ENCODE results near the gene NPW. TPM values are rescaled to one million over a fixed set of nuclear protein-coding genes. Genes with fewer than 3 reads are reported as not detected.

NPW gene
- total and polyA plus RNA-seq, 11 donors, result 0.19 to 0.69 TPM; not detected in 9

- intact Hi-C loops (cut with DNase I), result loop anchor here in 2 of 10 donors (10.0 kb wide), 2 partner anchors 148 to 498 kb away; partner anchors contain the start of gene TRAF7 (in 1 of the 2)
- peaks cover 20 to 73% (median 52%) of the 10 kb centered on the region in 12 donors for H3K4me1 ChIP-seq
- WGBS, 4 donors, result 89 to 94% (median 91%) methylated on average over 8 of the region's 8 CpGs
Measured at GRCh38 chr16:2006317-2006716, 13.3 kb upstream of the NPW start.

DNA sequence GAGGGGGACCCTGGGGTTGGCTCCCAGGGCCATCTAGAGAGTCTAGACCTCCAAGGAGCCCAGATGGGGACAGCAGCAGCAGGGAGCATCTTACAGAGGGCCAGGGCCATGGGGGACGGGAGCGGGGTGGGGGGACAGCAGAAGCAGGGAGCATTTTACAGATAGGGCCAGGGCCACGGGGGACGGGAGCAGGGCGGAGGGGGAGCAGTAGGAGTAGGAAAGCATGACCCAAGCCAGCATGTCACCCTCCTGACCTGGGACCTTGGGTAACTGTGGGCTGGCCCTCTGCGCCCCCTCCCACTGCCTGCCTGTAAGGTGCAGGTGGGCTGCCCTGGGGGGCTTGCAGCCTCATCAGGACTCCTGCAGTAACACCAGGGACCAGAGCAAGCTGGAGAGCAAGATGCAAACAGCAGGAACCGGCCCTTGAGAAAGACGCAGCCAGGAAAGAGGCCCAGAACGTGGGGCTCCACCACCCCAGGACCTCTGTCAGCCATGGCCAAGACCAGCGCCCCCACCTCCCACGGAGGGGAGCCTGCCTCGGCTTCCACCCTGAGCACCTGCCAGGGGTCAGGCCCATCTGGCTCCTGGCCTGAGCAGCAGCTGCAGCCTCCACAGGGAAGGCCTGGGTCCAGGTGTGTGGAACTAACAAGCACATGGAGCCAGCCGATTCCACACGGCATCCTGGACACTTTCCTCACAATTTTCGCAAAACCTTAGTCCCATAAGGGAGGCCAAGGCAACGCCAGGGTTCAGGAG lies 12.3 kb upstream of the NPW start:
- H3K27me3 ChIP-seq, result no peaks in the 10 kb centered on the region
- H3K9me3 ChIP-seq, result no peaks in the 10 kb centered on the region
- peaks cover 20 to 73% (median 52%) of the 10 kb centered on the region in 12 donors for H3K4me1 ChIP-seq
- peak in 1 of 5 donors; percentile 26 for DNase-seq
- peaks cover 0 to 13% (median 8%) of the 10 kb centered on the region in 9 donors for H3K36me3 ChIP-seq
- intact Hi-C loops (cut with DNase I), result loop anchor here in 2 of 10 donors (10.0 kb wide), 2 partner anchors 148 to 498 kb away; partner anchors contain the start of gene TRAF7 (in 1 of the 2)
- 78 to 81% (median 81%) methylated on average over 15 to 16 of the region's 16 CpGs for WGBS, 4 donors
- ATAC-seq, result no peak
- no peak overlapping the region for H3K27ac ChIP-seq
- TF ChIP-seq, protein P1, sequence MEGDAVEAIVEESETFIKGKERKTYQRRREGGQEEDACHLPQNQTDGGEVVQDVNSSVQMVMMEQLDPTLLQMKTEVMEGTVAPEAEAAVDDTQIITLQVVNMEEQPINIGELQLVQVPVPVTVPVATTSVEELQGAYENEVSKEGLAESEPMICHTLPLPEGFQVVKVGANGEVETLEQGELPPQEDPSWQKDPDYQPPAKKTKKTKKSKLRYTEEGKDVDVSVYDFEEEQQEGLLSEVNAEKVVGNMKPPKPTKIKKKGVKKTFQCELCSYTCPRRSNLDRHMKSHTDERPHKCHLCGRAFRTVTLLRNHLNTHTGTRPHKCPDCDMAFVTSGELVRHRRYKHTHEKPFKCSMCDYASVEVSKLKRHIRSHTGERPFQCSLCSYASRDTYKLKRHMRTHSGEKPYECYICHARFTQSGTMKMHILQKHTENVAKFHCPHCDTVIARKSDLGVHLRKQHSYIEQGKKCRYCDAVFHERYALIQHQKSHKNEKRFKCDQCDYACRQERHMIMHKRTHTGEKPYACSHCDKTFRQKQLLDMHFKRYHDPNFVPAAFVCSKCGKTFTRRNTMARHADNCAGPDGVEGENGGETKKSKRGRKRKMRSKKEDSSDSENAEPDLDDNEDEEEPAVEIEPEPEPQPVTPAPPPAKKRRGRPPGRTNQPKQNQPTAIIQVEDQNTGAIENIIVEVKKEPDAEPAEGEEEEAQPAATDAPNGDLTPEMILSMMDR (IDR thresholded peaks at IDR 0.05), result no peak
- TF ChIP-seq POLR2A (IDR thresholded peaks at IDR 0.05), result no peak
- peak overlapping the region in 4 of 12 donors; percentile 97 to 100 (median 98) for H3K4me3 ChIP-seq

More at GRCh38 chr16:2006317-2006716, 13.3 kb upstream of the NPW start:
- Histone ChIP-seq H3K36me3 (peaks cover 0 to 23% (median 18%) of the 10 kb centered on the region in 9 donors), H3K4me3 (no peak overlapping the region), H3K9me3 (no peaks in the 10 kb centered on the region), H3K27me3 (no peaks in the 10 kb centered on the region), H3K27ac (no peak overlapping the region)
- ATAC-seq (no peak), DNase-seq (no peak)
- TF ChIP-seq, protein P1 (IDR thresholded peaks at IDR 0.05), result no peak
- no peak for TF ChIP-seq POLR2A (IDR thresholded peaks at IDR 0.05)

GRCh38 chr16:2008009-2008526 lies 11.5 kb upstream of the NPW start:
- peak overlapping the region in 3 of 12 donors; percentile 88 to 89 (median 88) for H3K27ac ChIP-seq
- H3K4me3 ChIP-seq, result peak overlapping the region in 9 of 12 donors; percentile 69 to 100 (median 97)
- no peaks in the 10 kb centered on the region for H3K27me3 ChIP-seq
- peaks cover 0 to 5% (median 2%) of the 10 kb centered on the region in 9 donors for H3K36me3 ChIP-seq
- WGBS, 4 donors, result 48 to 59% (median 53%) methylated on average over 10 to 15 of the region's 15 CpGs
- TF ChIP-seq, protein P1 (IDR thresholded peaks at IDR 0.05), result no peak
- no peak for TF ChIP-seq POLR2A (IDR thresholded peaks at IDR 0.05)
- intact Hi-C loops (cut with DNase I), result loop anchor here in 2 of 10 donors (2.0 to 10.0 kb wide), 3 partner anchors 23 to 497 kb away; partner anchors contain the start of genes GFER (in 1 of the 2) and TRAF7 (in 1 of the 2)
- DNase-seq, result peak in 2 of 5 donors; percentile 24 to 39
- peaks cover 20 to 72% (median 52%) of the 10 kb centered on the region in 12 donors for H3K4me1 ChIP-seq
- no peak for ATAC-seq
- H3K9me3 ChIP-seq, result no peaks in the 10 kb centered on the region

Measured in heart left ventricle (tissue), 16 donors.